GM19395 (cell line): ENCODE measurements around the gene RWDD2A.

ENCODE experiments used
- ATAC-seq: cut with Tn5 transposase; IDR thresholded peaks from one replicate; pipeline ENCODE4 v1.9.1; 2021; ENCODE audit warnings: mild to moderate bottlenecking, moderate library complexity; ENCODE audit not compliant: unreplicated experiment

RWDD2A gene

DNA sequence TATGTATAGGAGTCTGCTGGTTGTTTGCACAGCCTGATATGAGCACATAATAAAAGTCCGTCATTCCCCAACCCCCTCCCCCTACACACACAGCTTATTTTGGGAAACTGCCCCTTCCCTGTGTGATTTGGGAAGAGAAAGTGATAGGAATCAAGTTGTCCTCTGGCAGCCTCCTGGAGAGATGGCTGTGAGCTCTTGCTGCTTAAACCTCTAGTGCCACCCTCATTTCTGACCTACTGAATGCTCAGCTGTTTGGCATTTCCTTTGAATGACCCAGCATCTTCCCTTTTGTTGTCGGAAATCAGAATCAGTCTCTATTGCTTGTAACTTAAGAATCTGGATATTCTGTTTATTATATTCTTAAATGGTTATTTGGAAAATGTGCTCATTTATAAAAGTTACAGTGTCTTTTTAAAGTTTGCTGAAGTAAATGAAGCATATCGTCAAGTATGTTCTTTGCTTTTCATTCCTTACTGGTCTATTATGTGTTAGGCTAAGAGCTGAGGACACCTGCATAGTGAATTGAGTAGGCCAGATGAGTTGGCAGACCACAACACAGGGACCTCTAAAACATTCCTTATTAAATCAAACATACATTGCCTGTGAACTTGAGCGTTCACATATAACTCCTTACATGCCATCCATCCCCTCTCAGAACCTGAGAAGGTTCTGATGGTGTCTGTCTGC is 5.5 kb downstream of the RWDD2A start:
- ATAC-seq: no peak

- peak; percentile 53 for ATAC-seq
These were observed 6.2 kb downstream of the RWDD2A start for GRCh38 chr6:83199173-83199862.

DNA sequence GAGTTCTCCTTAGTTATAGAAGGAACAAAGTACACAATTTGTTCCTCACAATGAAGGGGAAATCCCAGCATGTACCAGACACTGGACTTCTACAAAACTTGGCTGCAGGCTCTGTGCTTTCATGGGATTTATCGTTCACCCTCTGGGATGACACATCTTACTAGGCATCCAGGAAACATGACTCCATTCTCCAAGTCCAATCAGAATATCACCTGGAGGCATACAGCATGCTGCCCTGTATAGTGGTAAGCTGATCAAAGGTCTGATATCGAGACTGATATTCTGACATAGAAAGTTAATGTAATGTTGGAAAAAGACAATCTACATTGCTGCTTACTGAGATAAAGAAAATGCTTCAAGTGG is 6.7 kb downstream of the RWDD2A start:
- ATAC-seq: no peak

GRCh38 chr6:83202031-83202430 is 8.9 kb downstream of the RWDD2A start:
- no peak for ATAC-seq

GRCh38 chr6:83215131-83216047 is 22.2 kb downstream of the RWDD2A start:
- ATAC-seq: peak; percentile 100

- ATAC-seq: no peak
These were observed 23.6 kb downstream of the RWDD2A start for GRCh38 chr6:83216806-83217205.

DNA sequence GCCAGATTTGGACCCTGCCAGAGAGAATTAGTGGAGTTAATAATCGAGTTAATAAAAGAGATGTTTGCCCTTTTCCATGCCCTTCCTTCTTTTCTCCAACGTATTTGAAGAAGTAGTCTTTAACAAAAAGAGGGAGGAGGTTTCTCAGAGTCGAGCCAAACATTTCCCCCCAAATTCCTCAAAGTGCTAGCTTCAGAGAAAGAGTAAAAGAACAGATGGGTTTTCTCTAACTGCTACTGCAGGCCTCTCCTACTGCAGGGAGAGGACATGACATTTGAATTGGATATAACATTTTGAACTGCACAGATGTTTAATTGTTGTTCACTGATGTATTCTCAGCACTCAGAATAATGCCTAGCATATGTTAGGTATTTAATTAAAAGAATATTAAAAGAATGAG is 25.5 kb downstream of the RWDD2A start:
- ATAC-seq: no peak

DNA sequence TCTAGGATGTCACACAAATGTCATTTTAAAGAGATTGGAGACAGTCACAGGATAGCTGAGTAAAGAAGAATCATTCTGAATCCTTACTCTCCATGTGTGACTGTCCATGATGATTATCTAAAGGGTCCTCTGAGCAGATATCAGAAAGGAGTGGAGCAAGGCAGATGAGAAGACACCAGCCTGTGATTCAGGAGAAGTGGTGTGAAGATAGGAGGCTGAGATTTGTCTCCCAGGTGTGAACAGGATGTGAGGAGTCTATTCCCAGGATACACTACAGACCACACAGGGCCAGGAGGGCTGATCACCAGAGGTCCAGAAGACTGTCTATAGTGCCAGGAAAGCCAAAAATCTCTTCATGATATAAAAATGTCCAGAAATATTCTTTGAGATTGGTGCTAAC is 27.0 kb downstream of the RWDD2A start:
- ATAC-seq: no peak

DNA sequence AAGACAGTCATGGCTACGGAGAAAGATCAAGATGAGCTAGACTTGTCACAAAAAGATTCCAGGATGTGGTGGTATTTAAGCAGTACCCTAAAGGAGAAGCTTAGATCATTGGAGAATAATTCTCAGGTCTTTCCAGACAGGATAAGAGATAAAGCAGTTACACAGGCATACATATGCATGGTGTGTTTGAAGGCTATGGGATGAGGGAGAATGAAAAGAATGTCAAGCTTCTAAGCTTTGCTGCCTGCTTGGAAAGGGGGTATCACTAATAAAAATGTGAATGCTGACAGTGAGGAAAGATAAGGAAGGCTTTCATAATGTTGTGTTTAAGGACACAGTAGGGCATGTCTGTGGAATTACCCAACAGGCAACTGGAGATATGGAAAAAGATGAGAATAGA is 28.1 kb downstream of the RWDD2A start:
- no peak for ATAC-seq

DNA sequence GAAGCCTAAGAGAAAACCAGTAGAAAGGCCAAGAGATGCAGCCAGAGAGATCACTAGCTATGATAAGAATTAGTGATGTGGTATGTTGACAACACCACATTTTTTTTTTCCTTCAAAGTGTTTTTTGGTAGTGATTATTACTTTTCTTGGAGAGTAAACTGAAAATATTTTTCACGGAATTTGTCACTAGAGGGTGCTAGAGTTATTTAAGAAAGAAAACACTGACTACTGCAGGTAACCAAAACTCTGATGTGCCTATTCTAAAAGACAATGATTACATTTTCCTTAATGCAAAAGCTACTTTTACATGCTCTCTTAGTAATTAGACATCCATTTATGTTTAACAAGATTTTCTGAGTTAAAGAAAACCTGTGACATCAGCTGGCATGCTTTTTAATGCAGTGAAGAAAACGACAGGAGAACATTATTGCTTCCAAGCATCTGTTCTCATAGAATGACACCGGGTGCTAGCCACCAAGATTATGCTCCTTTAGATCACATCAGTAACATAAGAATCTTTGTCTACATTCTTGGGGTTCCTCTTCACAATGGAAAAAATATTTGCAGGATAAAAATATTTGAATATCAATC is 28.8 kb downstream of the RWDD2A start:
- ATAC-seq: no peak

DNA sequence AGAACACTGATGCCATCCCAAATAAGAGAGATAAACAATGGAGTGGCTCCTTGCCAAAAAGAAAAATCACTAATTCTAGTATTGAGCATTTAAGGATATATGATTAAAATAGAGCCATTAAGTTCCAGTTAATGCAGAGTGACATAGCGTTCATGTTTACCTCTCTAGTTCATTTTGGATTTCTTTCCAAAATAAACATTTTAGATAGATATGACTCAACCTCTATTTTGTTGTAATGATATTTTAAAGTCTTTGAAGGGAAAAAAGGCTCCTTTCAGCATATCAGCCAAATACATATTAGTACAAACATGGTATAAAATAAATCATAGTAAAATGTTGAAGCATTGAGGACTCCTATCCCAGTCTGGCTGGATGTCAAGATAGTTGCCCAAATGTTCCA is 33.4 kb downstream of the RWDD2A start:
- no peak for ATAC-seq

GRCh38 chr6:83231146-83231545 is 38.0 kb downstream of the RWDD2A start:
- no peak for ATAC-seq

- no peak for ATAC-seq
These were observed 54.3 kb downstream of the RWDD2A start for GRCh38 chr6:83247471-83247870.
